KOPT-K1 (cell line): Measurements from ENCODE around the gene SSX2IP.
"Not testable (repeated sequence)": the region's sequence is repeated elsewhere in the genome, so short reads cannot be mapped to it uniquely, and the experiment has no call there.

Experiments used
- H3K27ac ChIP-seq: fragments of 200-600 bp; sonication (generic); 2 replicates; pipeline ENCODE4 v1.5.1; 2016; ENCODE audit warnings: antibody characterized with exemption, mild to moderate bottlenecking, low read depth, low read length; ENCODE audit not compliant: poor library complexity, severe bottlenecking
- H3K36me3 ChIP-seq: fragments of 200-600 bp; sonication (generic); 2 replicates; pipeline ENCODE4 v1.5.1; 2017; ENCODE audit warnings: antibody characterized with exemption, mild to moderate bottlenecking, low read length, moderate library complexity; ENCODE audit not compliant: insufficient read depth
- H3K9me3 ChIP-seq: fragments of 200-600 bp; sonication (generic); 2 replicates; pipeline ENCODE4 v1.5.1; 2017; ENCODE audit warnings: antibody characterized with exemption, low read length, mild to moderate bottlenecking; ENCODE audit not compliant: insufficient read depth, poor library complexity, severe bottlenecking

SSX2IP gene

GRCh38 chr1:84603941-84604830 is 86.1 kb downstream of the SSX2IP start:
- H3K36me3 ChIP-seq = no peaks in the 10 kb centered on the region
- no peak overlapping the region for H3K27ac ChIP-seq
- peaks cover 16% of the 10 kb centered on the region for H3K9me3 ChIP-seq

GRCh38 chr1:84603223-84603622 is 87.0 kb downstream of the SSX2IP start:
- H3K9me3 ChIP-seq = peaks cover 16% of the 10 kb centered on the region
- H3K27ac ChIP-seq = no peak overlapping the region
- H3K36me3 ChIP-seq = no peaks in the 10 kb centered on the region

- peaks cover 13% of the 10 kb centered on the region for H3K9me3 ChIP-seq
- no peak overlapping the region for H3K27ac ChIP-seq
- H3K36me3 ChIP-seq = no peaks in the 10 kb centered on the region
Observed at GRCh38 chr1:84600796-84601195, 89.5 kb downstream of the SSX2IP start.

GRCh38 chr1:84598846-84599741 is 91.2 kb downstream of the SSX2IP start:
- no peaks in the 10 kb centered on the region for H3K36me3 ChIP-seq
- no peak overlapping the region for H3K27ac ChIP-seq
- no peaks in the 10 kb centered on the region for H3K9me3 ChIP-seq

GRCh38 chr1:84598418-84598817 is 91.8 kb downstream of the SSX2IP start:
- Histone ChIP-seq H3K9me3 (no peaks in the 10 kb centered on the region), H3K36me3 (no peaks in the 10 kb centered on the region), H3K27ac (no peak overlapping the region)

- no peaks in the 10 kb centered on the region for H3K9me3 ChIP-seq
- H3K27ac ChIP-seq = no peak overlapping the region
- no peaks in the 10 kb centered on the region for H3K36me3 ChIP-seq
Observed at GRCh38 chr1:84597011-84597410, 93.2 kb downstream of the SSX2IP start.

- H3K36me3 ChIP-seq, H3K27ac ChIP-seq, H3K9me3 ChIP-seq: not testable (repeated sequence)
Observed at GRCh38 chr1:84594959-84595358, 95.3 kb downstream of the SSX2IP start.
